ENCODE results near the gene CD160.

DNA sequence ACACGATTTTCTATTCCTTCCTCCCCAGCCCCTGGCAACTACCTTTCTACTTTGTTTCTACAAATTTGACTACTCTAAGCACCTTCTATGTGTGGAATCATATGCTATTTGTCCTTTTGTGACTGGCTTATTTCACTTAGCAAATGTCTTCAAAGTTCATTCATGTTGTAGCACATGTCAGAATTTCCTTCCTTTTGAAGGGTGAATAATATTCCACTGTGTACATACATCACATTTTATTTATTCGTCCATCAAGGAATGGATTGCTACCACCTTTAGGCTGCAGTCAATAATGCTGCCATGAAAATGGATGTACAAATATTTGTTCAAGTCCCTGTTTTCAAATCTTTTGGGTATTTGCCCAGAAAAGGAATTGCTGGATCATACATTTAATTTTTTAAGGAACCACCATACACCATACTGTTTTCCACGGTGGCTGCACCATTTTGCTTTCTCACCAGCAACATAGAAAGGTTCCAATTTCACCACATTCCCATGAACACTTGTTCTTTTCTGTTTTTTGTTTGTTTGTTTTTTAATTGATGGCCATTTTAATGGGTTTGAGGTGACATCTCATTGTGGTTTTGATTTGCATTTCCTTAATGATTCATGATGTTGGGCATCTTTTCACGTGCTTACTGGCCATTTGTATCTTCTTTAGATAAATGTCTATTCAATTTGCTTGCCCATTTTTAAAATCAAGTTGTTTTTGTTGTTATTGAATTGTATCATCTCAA is 8.8 kb upstream of the CD160 start:
- TF ChIP-seq ZNF274 (IDR thresholded peaks at IDR 0.05; ENCODE audit: low read depth, low read length) (no peak), YY1 (IDR thresholded peaks at IDR 0.05; ENCODE audit: insufficient read depth, insufficient read length) (no peak), SUZ12 (IDR thresholded peaks at IDR 0.05; ENCODE audit: extremely low read depth, insufficient read depth, insufficient read length) (no peak)

Measured in NT2/D1 (cell line).